ENCODE results near the gene RBM47. TPM values are rescaled to one million over a fixed set of nuclear protein-coding genes. Genes with fewer than 3 reads are reported as not detected.
A peak's percentile ranks its signal among the peaks of the same experiment; 100 is the strongest.
"Not testable (repeated sequence)": the region's sequence is repeated elsewhere in the genome, so short reads cannot be mapped to it uniquely, and the experiment has no call there.

Gene RBM47
- total and polyA plus RNA-seq, 8 donors, result 21.9 to 110 (median 28.0) TPM

DNA sequence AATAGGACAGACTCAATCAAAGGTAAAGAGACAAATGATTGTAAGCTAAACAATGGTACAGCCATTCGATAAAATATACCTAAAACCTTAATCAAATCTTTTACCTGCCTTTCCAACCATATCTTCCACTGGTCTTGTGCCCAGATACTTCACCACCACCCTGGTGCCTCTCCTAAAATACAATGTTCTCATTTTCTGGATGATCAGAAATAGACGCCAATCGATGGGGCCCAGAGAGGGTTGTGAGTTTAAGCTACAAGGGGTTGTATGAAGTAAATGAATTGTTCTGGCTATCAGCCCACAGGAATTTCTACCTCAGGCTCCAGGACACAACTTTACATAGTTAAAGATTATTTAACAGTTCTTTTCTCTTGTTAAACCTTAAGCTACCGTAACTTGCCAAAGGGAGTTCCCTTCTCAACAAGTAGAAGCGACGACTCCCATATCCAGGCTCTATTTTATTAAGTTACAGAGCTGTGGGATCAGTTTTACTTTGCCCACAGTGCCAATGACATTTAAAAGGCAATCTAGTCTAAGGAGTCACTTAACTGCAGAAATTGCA lies 195.5 kb downstream of the RBM47 start:
- H3K36me3 ChIP-seq, result peaks cover 0 to 91% of the 10 kb centered on the region in 2 donors
- ATAC-seq (no peak), DNase-seq (no peak)
- H3K27me3 ChIP-seq, result no peaks in the 10 kb centered on the region
- no peak overlapping the region for H3K27ac ChIP-seq
- no peaks in the 10 kb centered on the region for H3K4me1 ChIP-seq
- TF ChIP-seq, protein P1, sequence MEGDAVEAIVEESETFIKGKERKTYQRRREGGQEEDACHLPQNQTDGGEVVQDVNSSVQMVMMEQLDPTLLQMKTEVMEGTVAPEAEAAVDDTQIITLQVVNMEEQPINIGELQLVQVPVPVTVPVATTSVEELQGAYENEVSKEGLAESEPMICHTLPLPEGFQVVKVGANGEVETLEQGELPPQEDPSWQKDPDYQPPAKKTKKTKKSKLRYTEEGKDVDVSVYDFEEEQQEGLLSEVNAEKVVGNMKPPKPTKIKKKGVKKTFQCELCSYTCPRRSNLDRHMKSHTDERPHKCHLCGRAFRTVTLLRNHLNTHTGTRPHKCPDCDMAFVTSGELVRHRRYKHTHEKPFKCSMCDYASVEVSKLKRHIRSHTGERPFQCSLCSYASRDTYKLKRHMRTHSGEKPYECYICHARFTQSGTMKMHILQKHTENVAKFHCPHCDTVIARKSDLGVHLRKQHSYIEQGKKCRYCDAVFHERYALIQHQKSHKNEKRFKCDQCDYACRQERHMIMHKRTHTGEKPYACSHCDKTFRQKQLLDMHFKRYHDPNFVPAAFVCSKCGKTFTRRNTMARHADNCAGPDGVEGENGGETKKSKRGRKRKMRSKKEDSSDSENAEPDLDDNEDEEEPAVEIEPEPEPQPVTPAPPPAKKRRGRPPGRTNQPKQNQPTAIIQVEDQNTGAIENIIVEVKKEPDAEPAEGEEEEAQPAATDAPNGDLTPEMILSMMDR (IDR thresholded peaks at IDR 0.05), result no peak
- H3K4me3 ChIP-seq, result no peak overlapping the region
- peaks cover 0 to 5% of the 10 kb centered on the region in 2 donors for H3K9me3 ChIP-seq
- intact Hi-C loops (cut with DNase I), result no loop called here

DNA sequence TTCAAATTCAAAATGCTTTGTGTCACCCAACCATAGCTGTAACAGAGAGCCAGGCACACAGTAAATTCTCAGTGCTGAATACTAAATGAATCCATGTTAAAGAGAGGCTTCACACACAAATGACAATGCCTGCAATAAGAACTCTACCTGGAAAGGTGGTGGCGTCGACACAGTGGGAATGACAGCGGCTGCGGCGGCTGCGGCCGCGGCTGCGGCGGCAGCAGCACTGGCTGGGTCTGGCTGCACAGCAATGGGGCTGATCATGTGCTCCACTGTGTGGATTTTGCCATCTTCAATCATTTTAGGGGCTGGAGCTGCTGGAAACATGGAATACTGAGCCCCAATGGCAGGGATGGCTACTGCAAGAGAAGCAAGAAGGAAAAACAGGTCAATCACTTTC lies 197.2 kb downstream of the RBM47 start:
- ATAC-seq, result no peak
- Histone ChIP-seq H3K27ac (no peak overlapping the region), H3K27me3 (no peaks in the 10 kb centered on the region), H3K36me3 (peaks cover 0 to 91% of the 10 kb centered on the region in 2 donors), H3K4me1 (no peaks in the 10 kb centered on the region), H3K4me3 (no peak overlapping the region), H3K9me3 (no peaks in the 10 kb centered on the region)
- TF ChIP-seq, protein P1 (IDR thresholded peaks at IDR 0.05), result no peak
- intact Hi-C loops (cut with DNase I), result no loop called here
- no peak for DNase-seq

DNA sequence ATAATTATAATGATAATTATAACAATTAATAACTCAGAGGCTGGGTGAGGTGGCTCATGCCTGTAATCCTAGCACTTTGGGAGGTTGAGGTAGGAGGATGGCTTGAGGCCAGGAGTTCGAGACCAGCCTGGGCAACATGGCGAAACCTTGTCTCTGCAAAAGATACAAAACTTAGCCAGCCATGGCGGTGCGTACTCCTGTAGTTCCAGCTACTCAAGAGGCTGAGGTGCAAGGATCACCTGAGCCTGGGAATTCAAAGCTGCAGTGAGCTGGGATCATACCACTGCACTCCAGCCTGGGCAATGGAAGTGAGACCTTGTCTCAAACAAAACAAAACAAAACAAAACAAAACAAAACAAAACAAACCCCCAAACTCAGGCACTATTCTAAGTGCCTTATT lies 201.8 kb downstream of the RBM47 start:
- peaks cover 0 to 91% of the 10 kb centered on the region in 2 donors for H3K36me3 ChIP-seq
- peak overlapping the region in 1 of 2 donors; percentile 57 for H3K27ac ChIP-seq
- H3K9me3 ChIP-seq; H3K27me3 ChIP-seq; ATAC-seq; H3K4me3 ChIP-seq; H3K4me1 ChIP-seq; intact Hi-C loops (cut with DNase I); DNase-seq: not testable (repeated sequence)

DNA sequence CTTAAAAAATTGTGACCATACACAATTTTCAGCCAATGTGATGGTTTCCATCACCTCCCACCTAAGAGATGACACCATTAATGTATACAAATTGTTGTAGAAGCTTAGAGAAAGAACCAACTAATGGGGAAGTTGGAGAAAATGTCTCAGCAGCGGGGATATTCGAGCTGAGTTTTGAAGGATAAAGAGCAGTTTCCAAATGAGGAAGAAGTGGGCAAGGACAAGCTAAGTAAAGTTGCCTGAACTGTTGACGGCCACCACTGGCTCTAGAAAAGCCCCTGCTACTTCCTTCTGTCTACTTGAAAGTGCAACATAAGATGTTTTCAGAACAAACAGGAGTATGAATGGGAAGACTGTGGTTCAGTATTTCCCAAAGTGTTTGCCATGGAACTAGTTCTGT lies 202.5 kb downstream of the RBM47 start:
- Histone ChIP-seq H3K27ac (peak overlapping the region in 1 of 2 donors; percentile 57), H3K4me1 (no peaks in the 10 kb centered on the region), H3K27me3 (no peaks in the 10 kb centered on the region), H3K36me3 (peaks cover 0 to 91% of the 10 kb centered on the region in 2 donors), H3K9me3 (no peaks in the 10 kb centered on the region), H3K4me3 (no peak overlapping the region)
- intact Hi-C loops (cut with DNase I), result no loop called here
- TF ChIP-seq, protein P1 (IDR thresholded peaks at IDR 0.05), result no peak
- DNase-seq (no peak), ATAC-seq (peak; percentile 43)

DNA sequence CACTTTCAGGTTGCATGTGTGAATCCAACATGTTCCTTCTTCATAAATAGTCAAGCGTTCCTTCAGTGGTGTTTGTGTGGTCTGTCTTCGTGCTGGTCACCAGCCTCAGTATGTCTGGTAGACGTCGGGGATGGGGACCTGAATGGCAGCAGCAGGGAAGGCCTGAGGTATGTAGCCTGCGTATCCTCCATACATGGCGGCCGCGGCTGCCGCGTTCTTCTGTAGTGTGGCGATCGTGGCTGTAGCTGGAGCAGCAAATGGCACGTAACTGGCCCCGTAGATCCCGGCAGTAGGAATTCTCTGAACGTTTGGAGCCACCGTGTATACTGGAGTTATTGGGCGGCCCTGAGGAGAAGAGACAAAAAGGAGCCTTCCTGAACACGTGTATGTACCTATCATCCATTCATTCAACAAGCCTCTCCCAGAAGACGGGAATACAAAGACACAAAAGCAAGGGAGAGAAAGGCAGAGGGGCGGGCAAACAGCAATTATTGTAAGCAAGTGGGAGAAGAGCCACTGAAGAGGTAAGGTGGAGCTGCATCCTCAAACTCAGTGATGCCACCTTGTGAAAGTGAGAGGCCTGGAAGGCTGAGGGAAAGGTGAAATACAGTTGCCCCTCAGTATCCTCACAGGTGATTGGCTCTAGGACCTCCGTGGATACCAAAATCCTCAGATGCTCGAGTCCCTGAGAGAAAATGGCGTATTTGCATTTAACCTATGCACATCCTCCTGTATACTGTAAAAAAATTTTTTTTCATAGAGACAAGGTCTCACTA lies 203.7 kb downstream of the RBM47 start:
- Histone ChIP-seq H3K9me3 (no peaks in the 10 kb centered on the region), H3K27ac (no peak overlapping the region), H3K27me3 (no peaks in the 10 kb centered on the region), H3K4me1 (no peaks in the 10 kb centered on the region), H3K36me3 (peaks cover 0 to 87% of the 10 kb centered on the region in 2 donors), H3K4me3 (no peak overlapping the region)
- intact Hi-C loops (cut with DNase I), result no loop called here
- no peak for DNase-seq
- TF ChIP-seq, protein P1 (IDR thresholded peaks at IDR 0.05), result no peak
- no peak for ATAC-seq
